ENCODE data around the gene DAAM1. TPM values are rescaled to one million over a fixed set of nuclear protein-coding genes. Genes with fewer than 3 reads are reported as not detected.

DAAM1 gene
- total RNA-seq, 2 donors from 2014 or later: 61.4 to 67.0 TPM

DNA sequence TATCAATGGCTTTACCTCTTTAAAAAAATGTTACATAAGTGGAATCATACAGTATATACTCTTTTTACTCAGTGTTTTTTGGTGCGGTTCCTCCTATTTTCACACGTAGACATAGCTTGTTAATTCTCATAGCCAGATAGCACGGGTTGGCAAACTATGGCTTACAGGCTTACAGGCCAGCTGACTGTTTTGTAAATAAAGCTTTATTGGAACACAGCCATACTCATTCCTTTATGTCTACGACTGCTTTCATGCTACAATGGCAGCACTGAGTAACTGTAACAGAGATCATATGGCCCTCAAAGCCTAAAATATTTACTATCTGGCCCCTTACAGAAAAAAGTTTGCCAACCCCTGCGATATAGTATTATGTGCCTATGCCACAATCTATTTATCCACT is 5.8 kb upstream of the DAAM1 start:
- no peaks in the 10 kb centered on the region for H3K9me3 ChIP-seq
- TF ChIP-seq, protein P1, sequence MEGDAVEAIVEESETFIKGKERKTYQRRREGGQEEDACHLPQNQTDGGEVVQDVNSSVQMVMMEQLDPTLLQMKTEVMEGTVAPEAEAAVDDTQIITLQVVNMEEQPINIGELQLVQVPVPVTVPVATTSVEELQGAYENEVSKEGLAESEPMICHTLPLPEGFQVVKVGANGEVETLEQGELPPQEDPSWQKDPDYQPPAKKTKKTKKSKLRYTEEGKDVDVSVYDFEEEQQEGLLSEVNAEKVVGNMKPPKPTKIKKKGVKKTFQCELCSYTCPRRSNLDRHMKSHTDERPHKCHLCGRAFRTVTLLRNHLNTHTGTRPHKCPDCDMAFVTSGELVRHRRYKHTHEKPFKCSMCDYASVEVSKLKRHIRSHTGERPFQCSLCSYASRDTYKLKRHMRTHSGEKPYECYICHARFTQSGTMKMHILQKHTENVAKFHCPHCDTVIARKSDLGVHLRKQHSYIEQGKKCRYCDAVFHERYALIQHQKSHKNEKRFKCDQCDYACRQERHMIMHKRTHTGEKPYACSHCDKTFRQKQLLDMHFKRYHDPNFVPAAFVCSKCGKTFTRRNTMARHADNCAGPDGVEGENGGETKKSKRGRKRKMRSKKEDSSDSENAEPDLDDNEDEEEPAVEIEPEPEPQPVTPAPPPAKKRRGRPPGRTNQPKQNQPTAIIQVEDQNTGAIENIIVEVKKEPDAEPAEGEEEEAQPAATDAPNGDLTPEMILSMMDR (IDR thresholded peaks at IDR 0.05): no peak
- no peak for DNase-seq (ENCODE audit: low spot score)
- no peak overlapping the region for H3K4me3 ChIP-seq
- H3K27ac ChIP-seq: no peak overlapping the region
- H3K27me3 ChIP-seq: no peaks in the 10 kb centered on the region
- no peaks in the 10 kb centered on the region for H3K36me3 ChIP-seq
- H3K4me1 ChIP-seq: peaks cover 0 to 3% of the 10 kb centered on the region in 2 donors

DNA sequence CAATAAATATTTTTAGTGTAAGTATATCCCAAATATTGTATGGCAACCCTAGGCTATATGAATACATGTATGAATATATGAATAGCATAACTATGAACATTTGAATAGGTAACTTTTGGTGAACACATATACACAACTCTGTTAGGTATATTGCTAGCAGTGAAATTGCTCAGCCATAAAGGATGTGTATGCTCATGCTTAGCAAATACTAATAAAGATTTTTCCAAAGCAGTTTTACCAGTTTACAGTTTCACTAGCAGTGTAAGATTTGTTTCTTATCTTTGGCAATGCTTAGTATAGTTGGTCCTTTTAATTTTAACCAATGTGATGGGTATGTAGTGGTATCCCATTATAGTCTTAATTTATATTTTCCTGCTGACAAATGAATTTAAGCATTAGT is 5.3 kb upstream of the DAAM1 start:
- Histone ChIP-seq H3K4me3 (no peak overlapping the region), H3K4me1 (peaks cover 0 to 4% of the 10 kb centered on the region in 2 donors), H3K9me3 (no peaks in the 10 kb centered on the region), H3K27ac (no peak overlapping the region), H3K36me3 (no peaks in the 10 kb centered on the region), H3K27me3 (no peaks in the 10 kb centered on the region)
- TF ChIP-seq, protein P1 (IDR thresholded peaks at IDR 0.05): no peak
- no peak for DNase-seq (ENCODE audit: low spot score)

DNA sequence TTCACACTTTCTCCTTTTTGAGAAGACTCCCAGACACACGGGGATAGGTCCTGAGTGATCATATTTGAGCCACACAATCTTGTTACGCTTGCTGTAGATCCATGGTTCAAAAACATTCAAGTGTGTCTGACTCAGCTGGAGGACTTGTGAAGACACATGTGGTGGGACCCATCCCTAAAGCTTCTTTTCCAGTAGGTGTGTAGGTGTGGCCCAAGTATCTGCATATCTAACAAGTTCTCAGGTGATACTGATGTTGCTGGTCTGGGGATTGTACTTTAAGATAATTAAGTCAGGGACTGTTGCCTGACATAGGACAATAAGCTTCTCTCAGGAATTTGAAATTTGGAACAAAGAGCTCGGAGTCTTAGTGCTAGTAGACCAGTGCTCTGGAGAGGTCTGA is 4.1 kb upstream of the DAAM1 start:
- no peak for DNase-seq (ENCODE audit: low spot score)
- Histone ChIP-seq H3K9me3 (no peaks in the 10 kb centered on the region), H3K4me3 (no peak overlapping the region), H3K27me3 (no peaks in the 10 kb centered on the region), H3K36me3 (no peaks in the 10 kb centered on the region), H3K4me1 (peaks cover 0 to 4% of the 10 kb centered on the region in 2 donors), H3K27ac (peak overlapping the region in 1 of 2 donors; percentile 20)
- TF ChIP-seq, protein P1 (IDR thresholded peaks at IDR 0.05): no peak

DNA sequence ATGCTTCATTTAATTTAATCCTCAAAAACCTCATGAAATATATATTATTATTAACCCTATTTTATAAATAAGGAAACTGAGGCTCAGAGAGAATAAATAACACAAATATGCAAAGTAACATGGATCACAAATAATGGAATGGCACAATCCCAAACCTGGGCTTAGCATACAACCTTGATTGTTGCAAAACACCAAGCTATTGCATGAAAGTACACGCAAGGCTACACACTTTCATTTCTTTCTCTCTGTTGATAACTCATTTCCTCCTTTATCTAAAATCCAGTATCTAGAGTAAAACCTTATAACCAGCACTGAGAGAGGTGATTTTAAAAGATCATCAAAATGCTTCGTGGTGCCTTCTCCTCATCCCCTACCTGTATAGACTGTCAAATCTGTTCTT is 2.8 kb upstream of the DAAM1 start:
- Histone ChIP-seq H3K9me3 (no peaks in the 10 kb centered on the region), H3K27me3 (no peaks in the 10 kb centered on the region), H3K4me3 (no peak overlapping the region), H3K4me1 (peaks cover 0 to 11% of the 10 kb centered on the region in 2 donors), H3K36me3 (no peaks in the 10 kb centered on the region), H3K27ac (no peak overlapping the region)
- TF ChIP-seq, protein P1 (IDR thresholded peaks at IDR 0.05): no peak
- DNase-seq (ENCODE audit: low spot score): no peak

DNA sequence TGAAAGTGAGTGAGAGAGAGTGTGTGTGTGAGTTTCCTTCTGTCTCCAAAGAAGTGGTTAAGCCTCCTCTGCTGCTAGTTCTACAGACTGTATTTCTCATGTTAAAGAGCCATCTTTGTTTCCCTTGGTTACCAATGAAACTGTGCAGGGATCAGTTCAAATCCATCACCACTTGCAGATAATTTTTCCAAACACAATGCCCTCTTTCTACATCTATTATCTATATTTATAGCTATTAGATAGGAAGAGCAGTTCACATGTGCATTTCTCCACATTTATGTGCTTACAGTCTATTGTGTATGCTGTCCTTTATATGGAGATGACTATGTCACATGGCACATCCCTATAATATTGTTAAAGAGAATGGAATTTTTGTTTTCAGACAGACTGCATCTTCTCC is 2.2 kb upstream of the DAAM1 start:
- Histone ChIP-seq H3K4me3 (no peak overlapping the region), H3K9me3 (no peaks in the 10 kb centered on the region), H3K27ac (no peak overlapping the region), H3K27me3 (no peaks in the 10 kb centered on the region), H3K4me1 (peaks cover 0 to 16% of the 10 kb centered on the region in 2 donors), H3K36me3 (no peaks in the 10 kb centered on the region)
- TF ChIP-seq, protein P1 (IDR thresholded peaks at IDR 0.05): no peak
- no peak for DNase-seq (ENCODE audit: low spot score)

DNA sequence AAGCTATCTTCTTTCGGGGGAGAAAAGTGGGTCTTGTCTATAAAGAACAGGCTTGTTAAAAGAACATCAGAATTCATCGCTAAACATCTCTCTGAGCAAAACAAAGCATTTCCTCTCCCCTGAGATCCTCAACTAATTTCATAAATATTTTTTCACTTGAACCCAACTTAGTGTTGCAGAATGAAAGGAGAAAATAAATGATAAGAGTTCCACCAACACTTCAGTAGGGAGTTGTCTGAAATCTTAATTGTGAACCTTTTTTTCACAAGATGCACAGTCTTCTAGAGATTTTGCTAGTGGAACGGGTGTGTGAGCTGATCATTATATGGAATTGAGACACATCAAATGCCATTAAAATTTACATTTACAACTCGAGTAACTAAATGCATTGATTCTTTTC is 1.3 kb upstream of the DAAM1 start:
- H3K27ac ChIP-seq: peak overlapping the region in 1 of 2 donors; percentile 98
- DNase-seq (ENCODE audit: low spot score): no peak
- no peaks in the 10 kb centered on the region for H3K27me3 ChIP-seq
- peaks cover 0 to 25% of the 10 kb centered on the region in 2 donors for H3K4me1 ChIP-seq
- no peaks in the 10 kb centered on the region for H3K36me3 ChIP-seq
- peak overlapping the region in 1 of 2 donors; percentile 89 for H3K4me3 ChIP-seq
- no peaks in the 10 kb centered on the region for H3K9me3 ChIP-seq
- TF ChIP-seq, protein P1 (IDR thresholded peaks at IDR 0.05): no peak

Measured in right atrium auricular region (tissue), 2 donors.